ENCODE results near the gene HTR3E.
"Not testable (repeated sequence)": the region's sequence is repeated elsewhere in the genome, so short reads cannot be mapped to it uniquely, and the experiment has no call there.

Gene HTR3E

DNA sequence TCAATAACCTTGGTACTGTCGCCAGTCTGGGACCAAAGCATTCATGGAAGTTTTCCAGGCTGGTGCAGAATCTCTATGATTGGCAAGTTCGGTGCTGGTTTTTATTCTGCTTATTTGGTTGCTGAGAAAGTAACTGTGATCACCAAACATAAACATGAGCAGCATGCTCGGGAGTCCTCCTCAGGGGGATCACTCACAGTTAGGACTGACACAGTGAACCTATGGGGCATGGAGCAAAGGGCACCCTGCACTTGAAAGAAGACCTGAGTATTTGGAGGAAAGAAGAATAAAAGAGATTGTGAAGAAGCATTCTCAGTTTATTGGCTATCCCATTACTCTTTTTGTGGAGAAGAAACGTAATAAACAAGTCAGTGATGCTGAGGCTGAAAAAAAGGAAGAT, 19.2 kb downstream of the HTR3E start:
- no peak for TF ChIP-seq CTCF (conservative IDR thresholded peaks at IDR 0.05)
- H3K27ac ChIP-seq: no peak overlapping the region

GRCh38 chr3:184117636-184118035, 20.8 kb downstream of the HTR3E start:
- TF ChIP-seq CTCF (conservative IDR thresholded peaks at IDR 0.05): no peak
- H3K27ac ChIP-seq: no peak overlapping the region

GRCh38 chr3:184121031-184121430, 24.2 kb downstream of the HTR3E start:
- not testable (repeated sequence) for H3K27ac ChIP-seq

DNA sequence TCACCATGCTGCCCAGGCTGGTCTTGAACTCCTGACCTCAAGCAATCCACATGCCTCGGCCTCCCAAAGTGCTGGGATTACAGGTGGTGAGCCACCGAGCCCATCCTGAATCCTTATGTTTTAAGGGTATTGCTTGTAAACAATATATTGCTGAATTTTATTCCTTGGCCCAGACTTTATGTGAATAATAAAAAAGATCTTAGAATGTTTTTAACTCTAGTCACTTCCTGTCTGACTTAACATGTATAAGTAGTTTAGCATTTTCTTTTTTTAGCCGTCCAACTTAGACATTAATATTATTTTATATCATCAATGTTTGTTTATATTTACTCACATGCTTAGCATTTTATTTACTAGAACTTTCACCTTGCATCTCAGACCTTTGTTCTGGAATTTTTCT, 29.1 kb downstream of the HTR3E start:
- TF ChIP-seq CTCF (conservative IDR thresholded peaks at IDR 0.05): no peak
- no peak overlapping the region for H3K27ac ChIP-seq

GRCh38 chr3:184129012-184129411, 32.1 kb downstream of the HTR3E start:
- TF ChIP-seq CTCF (conservative IDR thresholded peaks at IDR 0.05): peak; percentile 35; the same call in 1 of the 2 replicates
- H3K27ac ChIP-seq: no peak overlapping the region

- H3K27ac ChIP-seq: peak overlapping the region; percentile 100
- TF ChIP-seq CTCF (conservative IDR thresholded peaks at IDR 0.05): no peak
Measured at GRCh38 chr3:184132945-184133344, 36.1 kb downstream of the HTR3E start.

GRCh38 chr3:184133840-184134745, 37.2 kb downstream of the HTR3E start:
- peak overlapping the region; percentile 100 for H3K27ac ChIP-seq
- TF ChIP-seq CTCF (conservative IDR thresholded peaks at IDR 0.05): no peak

DNA sequence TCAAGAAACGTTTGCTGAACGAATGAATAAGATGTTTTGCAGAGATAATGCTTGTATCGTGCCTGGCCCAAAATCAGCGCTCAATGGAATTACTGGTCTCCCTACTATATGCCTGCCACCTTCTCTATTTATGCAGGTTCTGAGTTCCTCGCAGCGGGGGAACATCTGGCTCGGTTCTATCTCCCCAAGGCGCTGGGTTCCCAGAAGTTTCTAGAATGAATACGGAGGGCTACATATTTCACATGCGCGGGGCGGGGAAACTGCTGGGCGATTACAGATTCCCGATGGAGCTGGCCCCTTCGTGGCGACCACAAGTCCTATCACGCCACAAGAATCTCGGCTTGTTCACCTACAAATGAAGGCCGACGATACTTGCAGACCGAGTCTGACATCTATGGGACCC, 37.9 kb downstream of the HTR3E start:
- H3K27ac ChIP-seq: peak overlapping the region; percentile 100
- TF ChIP-seq CTCF (conservative IDR thresholded peaks at IDR 0.05): no peak
